Measurements from ENCODE around the gene PRKG2. TPM values are rescaled to one million over a fixed set of nuclear protein-coding genes. Genes with fewer than 3 reads are reported as not detected.

Gene PRKG2
- total and polyA plus RNA-seq, 7 donors: 0.01 to 0.28 TPM; not detected in 5

- H3K4me1 ChIP-seq: no peaks in the 10 kb centered on the region
- H3K27ac ChIP-seq: no peak overlapping the region
- H3K27me3 ChIP-seq (ENCODE audit: insufficient read depth in 3 of 3, low read length in 2 of 3): peaks cover 0 to 2% (median 0%) of the 10 kb centered on the region in 3 donors
- 63 to 76% (median 66%) methylated on average over 1 of the region's 1 CpG for WGBS, 3 donors
- H3K9me3 ChIP-seq: no peaks in the 10 kb centered on the region
- TF ChIP-seq, protein P1, sequence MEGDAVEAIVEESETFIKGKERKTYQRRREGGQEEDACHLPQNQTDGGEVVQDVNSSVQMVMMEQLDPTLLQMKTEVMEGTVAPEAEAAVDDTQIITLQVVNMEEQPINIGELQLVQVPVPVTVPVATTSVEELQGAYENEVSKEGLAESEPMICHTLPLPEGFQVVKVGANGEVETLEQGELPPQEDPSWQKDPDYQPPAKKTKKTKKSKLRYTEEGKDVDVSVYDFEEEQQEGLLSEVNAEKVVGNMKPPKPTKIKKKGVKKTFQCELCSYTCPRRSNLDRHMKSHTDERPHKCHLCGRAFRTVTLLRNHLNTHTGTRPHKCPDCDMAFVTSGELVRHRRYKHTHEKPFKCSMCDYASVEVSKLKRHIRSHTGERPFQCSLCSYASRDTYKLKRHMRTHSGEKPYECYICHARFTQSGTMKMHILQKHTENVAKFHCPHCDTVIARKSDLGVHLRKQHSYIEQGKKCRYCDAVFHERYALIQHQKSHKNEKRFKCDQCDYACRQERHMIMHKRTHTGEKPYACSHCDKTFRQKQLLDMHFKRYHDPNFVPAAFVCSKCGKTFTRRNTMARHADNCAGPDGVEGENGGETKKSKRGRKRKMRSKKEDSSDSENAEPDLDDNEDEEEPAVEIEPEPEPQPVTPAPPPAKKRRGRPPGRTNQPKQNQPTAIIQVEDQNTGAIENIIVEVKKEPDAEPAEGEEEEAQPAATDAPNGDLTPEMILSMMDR (IDR thresholded peaks at IDR 0.05): no peak
- no peaks in the 10 kb centered on the region for H3K36me3 ChIP-seq (ENCODE audit: insufficient read depth in 1 of 2, low read depth in 1 of 2)
- no peak overlapping the region for H3K4me3 ChIP-seq
- DNase-seq (no peak), ATAC-seq (no peak)
- intact Hi-C loops (cut with DNase I): no loop called here
Observed at GRCh38 chr4:81152839-81153713, 61.9 kb downstream of the PRKG2 start.

GRCh38 chr4:81149976-81150375, 65.0 kb downstream of the PRKG2 start:
- ATAC-seq (no peak), DNase-seq (no peak)
- intact Hi-C loops (cut with DNase I): no loop called here
- H3K4me3 ChIP-seq: no peak overlapping the region
- H3K27me3 ChIP-seq (ENCODE audit: insufficient read depth in 3 of 3, low read length in 2 of 3): peaks cover 0 to 2% (median 0%) of the 10 kb centered on the region in 3 donors
- H3K4me1 ChIP-seq: no peaks in the 10 kb centered on the region
- H3K9me3 ChIP-seq: no peaks in the 10 kb centered on the region
- no peak overlapping the region for H3K27ac ChIP-seq
- H3K36me3 ChIP-seq (ENCODE audit: insufficient read depth in 1 of 2, low read depth in 1 of 2): no peaks in the 10 kb centered on the region
- TF ChIP-seq, protein P1 (IDR thresholded peaks at IDR 0.05): no peak

- no peak for DNase-seq
- no peak for ATAC-seq
- H3K27me3 ChIP-seq (ENCODE audit: insufficient read depth in 3 of 3, low read length in 2 of 3): peaks cover 0 to 2% (median 0%) of the 10 kb centered on the region in 3 donors
- WGBS, 3 donors: 78 to 86% (median 83%) methylated on average over 6 of the region's 6 CpGs
- intact Hi-C loops (cut with DNase I): no loop called here
- no peaks in the 10 kb centered on the region for H3K9me3 ChIP-seq
- no peak overlapping the region for H3K4me3 ChIP-seq
- no peak overlapping the region for H3K27ac ChIP-seq
- TF ChIP-seq, protein P1 (IDR thresholded peaks at IDR 0.05): no peak
- no peaks in the 10 kb centered on the region for H3K4me1 ChIP-seq
- H3K36me3 ChIP-seq (ENCODE audit: insufficient read depth in 1 of 2, low read depth in 1 of 2): no peaks in the 10 kb centered on the region
Observed at GRCh38 chr4:81148576-81148975, 66.4 kb downstream of the PRKG2 start.

DNA sequence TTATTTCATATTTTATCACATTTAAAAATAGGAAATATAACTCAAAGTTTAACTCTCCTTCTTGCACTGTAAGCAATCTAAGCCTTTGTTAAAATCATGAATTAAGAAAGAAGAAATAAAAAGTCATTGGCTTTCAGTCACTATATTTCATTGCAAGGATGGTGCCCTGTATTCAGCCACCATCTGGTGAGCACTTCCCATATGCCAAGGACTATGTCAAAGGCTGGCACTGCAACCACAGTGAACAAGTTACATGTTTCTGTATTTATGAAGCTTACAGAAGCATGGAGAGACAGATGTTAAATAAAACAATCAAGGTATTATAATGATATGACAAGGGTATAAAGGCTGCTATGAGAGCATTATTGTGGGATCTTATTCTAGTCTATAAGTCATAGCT, 68.6 kb downstream of the PRKG2 start:
- Histone ChIP-seq H3K4me1 (no peaks in the 10 kb centered on the region), H3K27me3 (ENCODE audit: insufficient read depth in 3 of 3, low read length in 2 of 3) (peaks cover 0 to 2% (median 0%) of the 10 kb centered on the region in 3 donors), H3K36me3 (ENCODE audit: insufficient read depth in 1 of 2, low read depth in 1 of 2) (no peaks in the 10 kb centered on the region), H3K9me3 (no peaks in the 10 kb centered on the region), H3K4me3 (no peak overlapping the region), H3K27ac (no peak overlapping the region)
- TF ChIP-seq, protein P1 (IDR thresholded peaks at IDR 0.05): no peak
- no peak for DNase-seq
- no peak for ATAC-seq
- intact Hi-C loops (cut with DNase I): no loop called here
